Upper lobe of right lung (tissue), 1 donor: ENCODE measurements around the gene RELN. TPM values are rescaled to one million over a fixed set of nuclear protein-coding genes. Genes with fewer than 3 reads are reported as not detected.
"Not testable (repeated sequence)": the region's sequence is repeated elsewhere in the genome, so short reads cannot be mapped to it uniquely, and the experiment has no call there.

Source experiments
- ATAC-seq: fragments of 200-7000 bp; cut with Tn5 transposase; one replicate; pipeline ENCODE4 v1.9.1; 2020; ENCODE audit warnings: mild to moderate bottlenecking, moderate library complexity
- DNase-seq: peaks from one replicate; pipeline ENCODE4 v3.0.0-alpha.2; 2020
- H3K27ac ChIP-seq: fragments of 200-600 bp; one replicate; pipeline ENCODE4 v1.8.0; 2022
- H3K27me3 ChIP-seq: fragments of 200-600 bp; one replicate; pipeline ENCODE4 v1.8.0; 2022; ENCODE audit warnings: mild to moderate bottlenecking
- H3K36me3 ChIP-seq: fragments of 200-600 bp; one replicate; pipeline ENCODE4 v1.8.0; 2022
- H3K4me1 ChIP-seq: fragments of 200-600 bp; one replicate; pipeline ENCODE4 v1.8.0; 2022
- H3K4me3 ChIP-seq: fragments of 200-600 bp; one replicate; pipeline ENCODE4 v1.8.0; 2022; ENCODE audit warnings: mild to moderate bottlenecking
- H3K9me3 ChIP-seq: fragments of 200-600 bp; one replicate; pipeline ENCODE4 v1.8.0; 2022
- CTCF ChIP-seq: fragments of 200-600 bp; IDR thresholded peaks from one replicate; pipeline ENCODE4 v1.8.0; 2022; ENCODE audit warnings: antibody characterized with exemption
- intact Hi-C: fragments of 100-400 bp; cut with DNase I; formaldehyde crosslinking; loops from one replicate; pipeline ENCODE4 v1.11.0; 2022
- long read RNA-seq: library from polyadenylated mRNA; unstranded; transcript quantifications from one replicate; pipeline ENCODE4 v2.0.0, GENCODE V29; 2021
- total RNA-seq: library from RNA; stranded (reverse); fragmentation: NEBNext Ultra II Directional; extraction: Animal tissue kit (Norgen Biotek cat#: 25700); gene quantifications from one replicate; pipeline ENCODE4 v1.2.1, GENCODE V29; 2021
- donor health status: DM: no; HTN: yes; CAD: no; lungs with severe emphysema.

RELN gene
- total RNA-seq, result 5.6 TPM
- long read RNA-seq, partial matches to known transcripts, result 5 of 6 reads
- long read RNA-seq, other reads (novel, unspliced or antisense), result 1 of 6 reads

- Histone ChIP-seq H3K27ac (no peak within 1 kb of the TSS), H3K27me3 (peaks cover 46% of the 10 kb centered on the region)
These were observed at the start of gene RELN for GRCh38 chr7:103989200-103989784. Gene RELN (minus strand): TSS chr7:103989658. CDS start chr7:103989356, 302 bp downstream.

GRCh38 chr7:104038136-104038535 lies 48.7 kb upstream of the RELN start:
- no peak for TF ChIP-seq CTCF
- Histone ChIP-seq H3K9me3 (no peaks in the 10 kb centered on the region), H3K4me3 (no peak overlapping the region), H3K27me3 (no peaks in the 10 kb centered on the region), H3K36me3 (no peaks in the 10 kb centered on the region), H3K4me1 (no peaks in the 10 kb centered on the region), H3K27ac (no peak overlapping the region)
- no peak for ATAC-seq
- no peak for DNase-seq
- intact Hi-C loops, result no loop called here

More at GRCh38 chr7:103989200-103989784, at the start of gene RELN:
- H3K4me3 ChIP-seq, result peak within 1 kb of the TSS; percentile 48
- no peaks in the 10 kb centered on the region for H3K36me3 ChIP-seq
- H3K9me3 ChIP-seq, result no peaks in the 10 kb centered on the region
- TF ChIP-seq CTCF, result no peak
- ATAC-seq (peak; percentile 23), DNase-seq (no peak)
- intact Hi-C loops, result no loop called here
- peaks cover 4% of the 10 kb centered on the region for H3K4me1 ChIP-seq

GRCh38 chr7:104036889-104037288 lies 47.4 kb upstream of the RELN start:
- H3K36me3 ChIP-seq, H3K9me3 ChIP-seq, H3K27ac ChIP-seq, DNase-seq, H3K4me1 ChIP-seq, ATAC-seq, H3K27me3 ChIP-seq, intact Hi-C loops, H3K4me3 ChIP-seq: not testable (repeated sequence)

- no peaks in the 10 kb centered on the region for H3K27me3 ChIP-seq
- H3K9me3 ChIP-seq, result no peaks in the 10 kb centered on the region
- intact Hi-C loops, result no loop called here
- H3K4me3 ChIP-seq, result no peak overlapping the region
- ATAC-seq (no peak), DNase-seq (no peak)
- no peak for TF ChIP-seq CTCF
- no peak overlapping the region for H3K27ac ChIP-seq
- no peaks in the 10 kb centered on the region for H3K36me3 ChIP-seq
- no peaks in the 10 kb centered on the region for H3K4me1 ChIP-seq
These were observed 45.9 kb upstream of the RELN start for GRCh38 chr7:104035351-104035750.

GRCh38 chr7:104034679-104035078 lies 45.2 kb upstream of the RELN start:
- H3K36me3 ChIP-seq, result no peaks in the 10 kb centered on the region
- no peaks in the 10 kb centered on the region for H3K4me1 ChIP-seq
- no peaks in the 10 kb centered on the region for H3K9me3 ChIP-seq
- no peak for DNase-seq
- H3K27ac ChIP-seq, result no peak overlapping the region
- intact Hi-C loops, result no loop called here
- H3K27me3 ChIP-seq, result no peaks in the 10 kb centered on the region
- no peak overlapping the region for H3K4me3 ChIP-seq
- TF ChIP-seq CTCF, result no peak
- no peak for ATAC-seq

GRCh38 chr7:104033837-104034236 lies 44.4 kb upstream of the RELN start:
- no peak for ATAC-seq
- H3K4me1 ChIP-seq, result no peaks in the 10 kb centered on the region
- TF ChIP-seq CTCF, result no peak
- H3K27me3 ChIP-seq, result no peaks in the 10 kb centered on the region
- no peak overlapping the region for H3K4me3 ChIP-seq
- H3K9me3 ChIP-seq, result no peaks in the 10 kb centered on the region
- H3K27ac ChIP-seq, result no peak overlapping the region
- no peak for DNase-seq
- no peaks in the 10 kb centered on the region for H3K36me3 ChIP-seq
- intact Hi-C loops, result no loop called here
